Smooth muscle cell (in vitro differentiated cells): ENCODE measurements around the gene MAN1B1. TPM values are rescaled to one million over a fixed set of nuclear protein-coding genes. Genes with fewer than 3 reads are reported as not detected.

Experiments used
- DNase-seq: peaks from one replicate; lab custom pipeline; 2025; ENCODE audit not compliant: unreplicated experiment; lab: John Stamatoyannopoulos, UW
- H2AFZ ChIP-seq: fragments of 200-600 bp; sonication (generic); 2 replicates; pipeline ENCODE4 v1.6.0; 2016; ENCODE audit warnings: antibody characterized with exemption, low read depth, mild to moderate bottlenecking
- H3F3A ChIP-seq: fragments of 200-600 bp; sonication (generic); 2 replicates; pipeline ENCODE4 v1.6.0; 2017; ENCODE audit warnings: antibody characterized with exemption, low read depth
- H3K27ac ChIP-seq: fragments of 200-600 bp; sonication (generic); 2 replicates; pipeline ENCODE4 v1.5.1; 2016; ENCODE audit warnings: low read depth, mild to moderate bottlenecking
- H3K27me3 ChIP-seq: fragments of 200-600 bp; sonication (generic); 2 replicates; pipeline ENCODE4 v1.6.1; 2016; ENCODE audit warnings: low read depth, mild to moderate bottlenecking
- H3K36me3 ChIP-seq: fragments of 200-600 bp; sonication (generic); 2 replicates; pipeline ENCODE4 v1.5.1; 2016; ENCODE audit warnings: low read depth
- H3K4me1 ChIP-seq: fragments of 200-600 bp; sonication (generic); 2 replicates; pipeline ENCODE4 v1.5.1; 2016; ENCODE audit warnings: low read depth
- H3K4me2 ChIP-seq: fragments of 200-600 bp; sonication (generic); 2 replicates; pipeline ENCODE4 v1.6.0; 2016; ENCODE audit warnings: mild to moderate bottlenecking
- H3K4me3 ChIP-seq: fragments of 200-600 bp; sonication (generic); 2 replicates; pipeline ENCODE4 v1.5.1; 2016; ENCODE audit warnings: mild to moderate bottlenecking
- H3K79me2 ChIP-seq: fragments of 200-600 bp; sonication (generic); 2 replicates; pipeline ENCODE4 v1.6.0; 2016; ENCODE audit warnings: low read depth, mild to moderate bottlenecking
- H3K9ac ChIP-seq: fragments of 200-600 bp; sonication (generic); 2 replicates; pipeline ENCODE4 v1.6.0; 2016; ENCODE audit warnings: low read depth
- H3K9me3 ChIP-seq: fragments of 200-600 bp; sonication (generic); replicated peaks from 2 replicates; pipeline ENCODE4 v1.5.1; 2016; ENCODE audit warnings: low read depth
- H4K20me1 ChIP-seq: fragments of 200-600 bp; sonication (generic); 2 replicates; pipeline ENCODE4 v1.6.0; 2016; ENCODE audit warnings: low read depth
- CTCF ChIP-seq: fragments of 200-600 bp; sonication (generic); IDR thresholded peaks from 2 replicates; pipeline ENCODE4 v1.5.1; 2017; ENCODE audit warnings: borderline replicate concordance, mild to moderate bottlenecking, antibody characterized with exemption; ENCODE audit not compliant: insufficient read depth, poor library complexity, severe bottlenecking
- WGBS: methylation state at CpG from one replicate; pipeline ENCODE4 v1.1.7; 2016; ENCODE audit warnings: low lambda C conversion rate; 5-methylcytosine and 5-hydroxymethylcytosine counted together
- polyA plus RNA-seq: library from polyadenylated mRNA; unstranded; fragments of >200 nt; fragmentation: Nextera tagmentation; extraction: Ambion mirVana; gene quantifications from 2 replicates; pipeline ENCODE4 v1.2.1, GENCODE V29; 2016
- total RNA-seq: library from RNA; depleted of rRNA; stranded (reverse); fragments of >200 nt; gene quantifications from 2 replicates; pipeline ENCODE4 v1.2.3, GENCODE V29; 2014

The MAN1B1 gene
- total and polyA plus RNA-seq, 2 experiments from 2014 or later: 62.9 to 97.1 TPM

- peaks cover 24% of the 10 kb centered on the region for H3F3A ChIP-seq
- H3K79me2 ChIP-seq: peaks cover 19% of the 10 kb centered on the region
- H3K4me2 ChIP-seq: peak overlapping the region; percentile 96
- H3K4me1 ChIP-seq: peaks cover 20% of the 10 kb centered on the region
- H4K20me1 ChIP-seq: peaks cover 6% of the 10 kb centered on the region
- H3K4me3 ChIP-seq: peak overlapping the region; percentile 75
- DNase-seq: no peak
- H3K9ac ChIP-seq: peak overlapping the region; percentile 86
- H3K27ac ChIP-seq: peak overlapping the region; percentile 79
- no peaks in the 10 kb centered on the region for H3K36me3 ChIP-seq
- H3K9me3 ChIP-seq: no peaks in the 10 kb centered on the region
- H3K27me3 ChIP-seq: no peaks in the 10 kb centered on the region
- peak overlapping the region; percentile 81 for H2AFZ ChIP-seq
- no peak for TF ChIP-seq CTCF
- 11% methylated on average over 22 of the region's 22 CpGs for WGBS
Observed at GRCh38 chr9:137087409-137087925, 682 bp downstream of the MAN1B1 start.

GRCh38 chr9:137088121-137088520 is 1.3 kb downstream of the MAN1B1 start:
- H3K4me3 ChIP-seq: peak overlapping the region; percentile 75
- H4K20me1 ChIP-seq: peaks cover 13% of the 10 kb centered on the region
- no peaks in the 10 kb centered on the region for H3K9me3 ChIP-seq
- WGBS: 95% methylated on average over 5 of the region's 5 CpGs
- H3K27me3 ChIP-seq: no peaks in the 10 kb centered on the region
- no peak for DNase-seq
- H3K4me1 ChIP-seq: peaks cover 20% of the 10 kb centered on the region
- H2AFZ ChIP-seq: no peak overlapping the region
- H3K27ac ChIP-seq: no peak overlapping the region
- H3K79me2 ChIP-seq: peaks cover 19% of the 10 kb centered on the region
- TF ChIP-seq CTCF: no peak
- H3K36me3 ChIP-seq: no peaks in the 10 kb centered on the region
- H3K4me2 ChIP-seq: peak overlapping the region; percentile 96
- H3K9ac ChIP-seq: no peak overlapping the region
- peaks cover 18% of the 10 kb centered on the region for H3F3A ChIP-seq

- Histone ChIP-seq H3K4me1 (peaks cover 14% of the 10 kb centered on the region), H2AFZ (no peak overlapping the region), H4K20me1 (peaks cover 13% of the 10 kb centered on the region), H3K9me3 (no peaks in the 10 kb centered on the region), H3K79me2 (peaks cover 19% of the 10 kb centered on the region), H3F3A (peaks cover 13% of the 10 kb centered on the region), H3K4me2 (no peak overlapping the region), H3K9ac (no peak overlapping the region), H3K36me3 (no peaks in the 10 kb centered on the region), H3K27ac (no peak overlapping the region), H3K4me3 (no peak overlapping the region), H3K27me3 (no peaks in the 10 kb centered on the region)
- 94% methylated on average over 11 of the region's 11 CpGs for WGBS
- no peak for TF ChIP-seq CTCF
- DNase-seq: no peak
Observed at GRCh38 chr9:137089232-137089947, 2.6 kb downstream of the MAN1B1 start.
